ENCODE data around the gene HLA-DOA. TPM values are rescaled to one million over a fixed set of nuclear protein-coding genes. Genes with fewer than 3 reads are reported as not detected.

Gene HLA-DOA
- 5.9 TPM for polyA plus RNA-seq (ENCODE audit: insufficient read length)
- long read RNA-seq, donor 1, partial matches to known transcripts, result 0 of 1 reads
- long read RNA-seq, donor 1, other reads (novel, unspliced or antisense), result 0 of 1 reads
- long read RNA-seq, donor 2, partial matches to known transcripts, result 0 of 1 reads
- long read RNA-seq, donor 2, other reads (novel, unspliced or antisense), result 0 of 1 reads
- long read RNA-seq, donor 3, result 0 reads
- long read RNA-seq, donor 4, result 0 reads
- long read RNA-seq, donor 5, result 0 reads
- long read RNA-seq, donor 6, result 0 reads
- long read RNA-seq, donor 7, partial matches to known transcripts, result 0 of 1 reads
- long read RNA-seq, donor 7, other reads (novel, unspliced or antisense), result 0 of 1 reads
- long read RNA-seq, donor 8, result 0 reads

DNA sequence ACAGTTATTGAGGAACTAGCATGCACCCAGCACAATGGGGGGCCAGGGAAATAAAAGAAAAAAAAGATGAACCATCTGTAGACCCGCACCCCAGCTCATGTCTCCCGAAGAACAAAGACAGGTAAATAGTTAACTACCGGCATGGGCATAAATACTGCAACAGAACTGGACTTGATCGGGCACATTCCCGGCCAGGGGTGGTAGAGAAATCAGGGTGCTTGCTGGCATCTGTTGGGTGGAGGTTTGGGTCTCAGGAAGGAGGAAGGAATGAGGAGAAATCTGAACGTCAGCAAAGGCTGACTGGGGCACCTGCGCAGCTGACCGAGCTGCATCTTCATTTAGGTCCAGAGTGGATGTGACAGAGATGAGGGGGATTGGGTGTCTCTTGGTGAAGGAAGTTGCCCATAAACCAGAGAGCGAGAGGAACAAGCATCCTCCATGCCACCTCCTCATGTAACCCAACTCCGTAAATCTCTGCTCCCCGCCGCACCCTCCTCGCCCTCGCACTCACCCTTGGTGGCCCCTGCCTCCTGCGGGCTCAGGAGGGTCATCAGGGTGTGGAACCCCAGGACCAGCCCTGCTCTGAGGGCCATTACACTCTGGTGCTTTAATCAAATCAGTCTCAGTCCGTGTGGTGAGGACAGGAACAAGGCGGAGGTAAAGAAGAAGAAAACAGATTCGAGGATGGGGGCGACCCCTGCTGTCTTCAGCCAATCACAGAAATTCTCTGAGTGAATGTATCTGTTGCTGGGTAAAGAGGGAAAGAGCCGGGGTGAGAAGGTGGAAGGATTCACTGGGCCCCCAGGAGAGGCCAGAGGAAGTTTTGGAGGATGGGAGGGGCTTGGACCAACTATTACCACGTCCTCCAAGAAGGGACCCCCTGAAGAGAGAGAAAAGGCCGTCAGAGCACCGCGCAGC lies at the start of gene HLA-DOA:
Gene HLA-DOA, minus strand, starts transcription at position 648 of the 918 bp plus-strand sequence.
- DNase-seq, result peak; percentile 62

DNA sequence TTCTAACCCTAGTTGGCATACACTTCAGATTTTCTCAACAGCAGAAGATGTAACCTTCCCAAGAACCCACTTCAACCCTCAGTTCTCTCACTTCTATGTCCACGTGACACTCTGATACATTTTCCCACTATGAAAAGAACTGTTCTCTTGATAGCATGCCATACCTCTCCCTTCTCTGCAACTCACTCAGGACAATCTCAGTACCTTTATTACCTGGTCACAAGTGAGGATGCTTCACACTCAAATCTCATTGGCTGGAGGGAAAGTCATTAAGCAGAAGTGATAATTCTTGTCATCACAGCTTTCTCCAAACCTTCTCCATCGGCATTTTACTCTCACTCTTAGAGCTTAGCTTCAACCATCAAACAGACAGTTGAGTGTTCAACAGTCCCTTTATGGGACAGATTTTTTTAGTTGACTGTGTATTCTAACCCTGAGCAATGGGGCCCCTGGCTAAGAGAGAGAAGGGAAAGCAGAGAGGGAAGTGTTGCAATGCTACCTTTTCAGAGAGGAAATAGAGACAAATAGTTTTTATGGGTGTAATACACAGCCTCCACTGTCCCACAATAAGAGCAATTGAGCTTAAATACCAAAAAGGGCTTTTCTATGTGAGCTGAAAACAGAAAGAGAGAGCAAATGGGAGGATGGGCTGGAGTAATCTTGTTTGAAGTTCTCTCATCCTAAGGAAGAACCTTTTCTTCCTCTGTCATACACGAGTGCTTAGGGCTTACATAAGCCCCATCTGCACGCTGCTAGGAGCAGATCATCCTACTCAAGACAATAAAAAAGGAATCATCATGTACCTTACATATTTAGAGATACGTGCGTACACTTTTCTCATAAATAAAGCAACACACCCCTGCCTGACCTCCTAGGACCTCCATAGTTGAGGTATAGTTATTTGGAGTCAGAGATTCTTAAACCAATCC lies 48.1 kb upstream of the HLA-DOA start:
- no peak for DNase-seq

GRCh38 chr6:33053230-33053629 lies 43.8 kb upstream of the HLA-DOA start:
- no peak for DNase-seq

GRCh38 chr6:33052627-33053026 lies 43.2 kb upstream of the HLA-DOA start:
- no peak for DNase-seq

DNA sequence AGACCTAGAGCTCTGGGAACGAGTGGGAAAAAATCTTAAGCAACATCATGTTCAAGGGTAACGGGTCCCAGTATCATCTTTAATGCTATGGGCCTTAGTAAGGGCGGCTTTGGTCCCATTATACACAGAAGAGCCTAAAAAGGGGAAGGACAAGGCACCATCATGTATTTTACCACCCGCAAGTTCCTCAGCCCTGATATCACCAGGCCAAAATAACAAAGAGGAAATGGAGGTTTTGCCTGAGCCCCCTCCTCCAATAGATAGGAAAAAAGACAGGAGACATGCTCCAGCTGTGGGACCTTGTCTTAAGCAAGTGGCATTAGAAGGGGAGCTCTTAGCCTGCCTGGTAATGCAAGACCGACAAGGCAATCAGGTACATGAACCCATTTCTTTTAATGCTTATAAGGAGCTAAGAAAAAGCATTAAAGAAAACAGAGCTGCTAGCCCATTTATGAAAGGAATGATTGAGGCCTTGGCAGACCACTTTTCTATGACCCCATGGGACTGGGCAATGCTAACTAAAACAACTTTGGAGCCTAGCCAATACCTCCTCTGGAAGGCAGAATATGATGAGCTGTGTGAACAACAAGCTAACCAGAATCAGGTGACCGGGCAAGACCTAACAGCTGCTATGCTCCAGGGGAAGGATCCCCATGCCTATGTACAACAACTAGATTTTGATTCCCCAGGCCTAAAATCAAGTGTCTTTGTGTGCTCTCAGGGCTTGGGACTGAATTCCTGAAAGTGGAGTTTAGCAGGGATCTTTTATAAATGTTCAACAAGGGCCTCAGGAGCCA lies 40.8 kb upstream of the HLA-DOA start:
- no peak for DNase-seq

- no peak for DNase-seq
These were observed 40.1 kb upstream of the HLA-DOA start for GRCh38 chr6:33049323-33050013.

DNA sequence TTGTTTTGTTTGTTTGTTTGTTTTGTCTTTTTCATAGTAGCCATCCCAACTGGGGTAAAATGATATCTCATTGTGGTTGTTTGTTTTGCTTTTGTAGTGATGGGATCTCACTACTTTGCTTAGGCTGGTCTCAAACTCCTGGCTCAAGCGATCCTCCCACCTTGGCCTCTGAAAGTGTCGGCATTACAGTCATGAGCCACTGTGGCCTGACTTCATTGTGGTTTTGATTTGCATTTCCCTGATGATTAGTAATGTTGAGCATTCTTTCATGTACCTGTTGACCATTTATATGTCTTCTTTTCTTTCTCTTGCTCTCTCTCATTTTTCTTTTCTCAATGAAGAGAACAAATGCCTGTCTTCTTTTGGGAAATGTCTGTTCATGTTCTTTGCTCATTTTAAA lies 30.8 kb upstream of the HLA-DOA start:
- no peak for DNase-seq

DNA sequence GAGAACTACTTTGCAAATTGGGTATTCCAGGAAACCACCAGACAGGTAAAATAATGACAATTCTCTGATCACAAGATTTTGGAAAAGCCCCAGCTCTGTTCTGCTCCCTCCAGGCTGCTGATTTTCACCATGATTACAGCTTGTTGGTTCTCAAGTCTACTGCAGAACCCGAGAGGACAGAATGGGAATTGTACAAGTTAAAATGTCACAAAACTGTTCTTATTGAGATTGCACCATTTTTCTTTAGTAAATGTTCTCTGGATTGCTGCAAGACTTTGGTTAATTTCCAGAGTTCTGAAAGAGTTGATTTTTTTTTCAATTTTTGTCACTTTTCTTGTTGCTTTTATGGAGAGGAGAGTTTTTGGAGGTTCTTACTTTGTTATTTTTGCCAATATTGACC lies 27.1 kb upstream of the HLA-DOA start:
- no peak for DNase-seq

DNA sequence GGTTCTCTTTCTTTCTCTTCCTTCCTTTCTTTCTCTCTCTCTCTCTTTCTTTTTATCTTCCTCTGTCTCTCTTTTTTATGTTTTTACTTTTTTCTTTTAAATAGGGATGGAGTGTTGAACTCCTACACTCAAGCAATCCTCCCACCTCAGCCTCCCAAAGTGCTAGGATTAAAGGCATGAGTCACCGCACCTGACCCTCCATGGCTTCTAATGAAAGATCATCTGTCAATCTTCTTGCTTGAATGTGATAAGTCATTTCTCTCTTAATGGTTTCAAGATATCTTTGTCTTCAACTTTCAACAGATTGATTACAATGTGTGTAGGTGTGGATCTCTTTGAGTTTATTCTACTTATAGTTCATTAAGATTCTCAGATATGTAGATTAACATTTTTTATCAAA lies 25.2 kb upstream of the HLA-DOA start:
- no peak for DNase-seq

- DNase-seq, result no peak
These were observed 20.9 kb upstream of the HLA-DOA start for GRCh38 chr6:33030245-33030644.

GRCh38 chr6:33029328-33030184 lies 20.2 kb upstream of the HLA-DOA start:
- no peak for DNase-seq

- DNase-seq, result no peak
These were observed 18.9 kb upstream of the HLA-DOA start for GRCh38 chr6:33028220-33028849.

DNA sequence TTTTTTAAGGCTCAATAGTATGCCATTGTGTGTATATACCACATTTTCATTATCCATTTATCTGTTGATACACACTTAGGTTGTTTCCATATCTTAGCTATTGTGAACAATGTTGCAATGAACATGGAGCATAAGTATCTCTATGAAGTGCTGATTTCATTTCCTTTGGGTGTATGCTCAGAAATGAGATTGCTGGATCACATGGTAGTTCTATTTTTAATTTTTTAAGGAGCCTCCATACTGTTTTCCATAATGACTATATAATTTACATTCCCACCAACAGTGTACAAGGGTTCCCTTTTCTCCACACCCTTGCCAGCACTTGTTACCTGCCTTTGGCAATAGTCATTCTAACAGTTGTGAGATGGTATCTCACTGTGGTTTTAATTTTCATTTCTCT lies 15.1 kb upstream of the HLA-DOA start:
- DNase-seq, result no peak

DNA sequence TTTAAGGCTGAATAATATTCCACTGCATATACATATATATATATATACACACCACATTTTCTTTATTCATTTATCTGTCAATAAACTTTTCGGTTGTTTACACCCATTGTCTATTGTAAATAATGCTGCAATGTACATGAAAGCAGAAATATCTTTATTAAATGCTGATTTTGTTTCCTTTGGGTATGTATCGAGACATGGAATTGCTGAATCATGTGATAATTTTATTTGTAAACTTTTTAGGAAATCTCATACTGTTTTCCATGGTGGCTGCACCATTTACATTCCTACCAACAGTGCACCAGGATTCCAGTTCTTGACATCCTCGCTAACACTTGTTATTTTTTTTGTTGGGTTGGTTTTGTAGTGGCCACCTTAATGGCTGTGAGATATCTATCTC lies 14.1 kb upstream of the HLA-DOA start:
- DNase-seq, result no peak

GRCh38 chr6:33021917-33022316 lies 12.5 kb upstream of the HLA-DOA start:
- DNase-seq, result no peak

- no peak for DNase-seq
These were observed 10.0 kb upstream of the HLA-DOA start for GRCh38 chr6:33019372-33019771.

- peak; percentile 24 for DNase-seq
These were observed 9.5 kb upstream of the HLA-DOA start for GRCh38 chr6:33018904-33019303.

DNA sequence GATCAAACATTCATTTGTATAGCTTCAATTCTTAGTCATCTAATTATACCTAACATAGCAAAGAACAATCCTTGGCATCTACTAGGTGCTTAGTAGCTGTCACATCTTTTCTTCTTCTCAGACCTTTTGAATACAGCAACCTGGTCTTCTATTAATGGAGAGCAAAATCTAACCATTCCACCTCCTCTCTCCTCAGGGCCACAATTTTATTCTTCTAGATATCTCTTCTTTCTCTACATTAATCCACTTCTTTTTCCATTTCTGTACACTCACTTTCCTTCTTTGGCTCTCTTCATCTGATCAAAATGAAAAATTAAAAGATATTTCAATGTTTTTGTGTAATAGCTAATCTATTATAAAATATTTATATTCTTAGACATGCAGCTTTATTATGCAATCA lies 9.0 kb upstream of the HLA-DOA start:
- no peak for DNase-seq

- no peak for DNase-seq
These were observed 8.4 kb upstream of the HLA-DOA start for GRCh38 chr6:33017694-33018353.
